C4-2B (cell line): ENCODE results near the gene SPATA31C2.

Source experiments
- ZFX ChIP-seq: fragments of 450-650 bp; IDR thresholded peaks from 2 replicates; pipeline ENCODE4 v1.6.1; 2017
- TF ChIP-seq, protein P1 (sequence below): fragments of 450-650 bp; conservative IDR thresholded peaks from 2 replicates; pipeline ENCODE4 v1.5.1; 2017; ENCODE audit warnings: mild to moderate bottlenecking

DNA sequence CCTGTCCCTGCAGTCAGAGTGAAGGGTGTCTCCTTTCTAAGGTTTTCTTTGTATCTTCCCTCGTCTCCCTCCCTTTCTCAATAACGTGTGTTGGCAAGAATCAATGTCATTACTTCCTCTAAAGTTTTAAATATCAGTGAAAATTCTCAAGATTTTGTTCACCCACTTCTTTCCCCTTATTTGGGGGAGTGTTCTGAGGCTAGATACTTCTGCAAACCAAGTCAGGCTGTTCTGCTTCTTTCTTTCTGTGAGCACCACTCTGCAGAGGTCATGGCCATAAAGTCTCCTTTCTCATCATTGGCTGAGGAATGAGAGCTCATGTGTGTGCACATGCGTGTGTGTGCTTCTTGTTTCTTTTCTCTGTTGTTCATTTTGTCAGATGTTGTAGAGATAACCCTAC is 26.6 kb upstream of the SPATA31C2 start:
- TF ChIP-seq, protein P1, sequence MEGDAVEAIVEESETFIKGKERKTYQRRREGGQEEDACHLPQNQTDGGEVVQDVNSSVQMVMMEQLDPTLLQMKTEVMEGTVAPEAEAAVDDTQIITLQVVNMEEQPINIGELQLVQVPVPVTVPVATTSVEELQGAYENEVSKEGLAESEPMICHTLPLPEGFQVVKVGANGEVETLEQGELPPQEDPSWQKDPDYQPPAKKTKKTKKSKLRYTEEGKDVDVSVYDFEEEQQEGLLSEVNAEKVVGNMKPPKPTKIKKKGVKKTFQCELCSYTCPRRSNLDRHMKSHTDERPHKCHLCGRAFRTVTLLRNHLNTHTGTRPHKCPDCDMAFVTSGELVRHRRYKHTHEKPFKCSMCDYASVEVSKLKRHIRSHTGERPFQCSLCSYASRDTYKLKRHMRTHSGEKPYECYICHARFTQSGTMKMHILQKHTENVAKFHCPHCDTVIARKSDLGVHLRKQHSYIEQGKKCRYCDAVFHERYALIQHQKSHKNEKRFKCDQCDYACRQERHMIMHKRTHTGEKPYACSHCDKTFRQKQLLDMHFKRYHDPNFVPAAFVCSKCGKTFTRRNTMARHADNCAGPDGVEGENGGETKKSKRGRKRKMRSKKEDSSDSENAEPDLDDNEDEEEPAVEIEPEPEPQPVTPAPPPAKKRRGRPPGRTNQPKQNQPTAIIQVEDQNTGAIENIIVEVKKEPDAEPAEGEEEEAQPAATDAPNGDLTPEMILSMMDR: no peak
- TF ChIP-seq ZFX: no peak
